Lower leg skin (tissue), 3 donors: Measurements from ENCODE around the gene CDH13.

Experiments
- POLR2A ChIP-seq, 2 donors: fragments of 450-650 bp; IDR thresholded peaks; one replicate each; pipeline ENCODE4 v1.6.1; 2016 to 2017; ENCODE audit warnings: antibody characterized with exemption in 2 of 2, mild to moderate bottlenecking in 1 of 2, moderate library complexity in 1 of 2
- TF ChIP-seq, protein P1 (sequence below), 3 donors: fragments of 450-650 bp; IDR thresholded peaks; one replicate each; pipeline ENCODE4 v1.5.1; 2016; ENCODE audit warnings: antibody characterized with exemption in 3 of 3, mild to moderate bottlenecking in 3 of 3, moderate library complexity in 2 of 3

GRCh38 chr16:82865412-82865811 lies 238.6 kb downstream of the CDH13 start:
- TF ChIP-seq POLR2A (IDR thresholded peaks at IDR 0.05) = no peak
- TF ChIP-seq, protein P1, sequence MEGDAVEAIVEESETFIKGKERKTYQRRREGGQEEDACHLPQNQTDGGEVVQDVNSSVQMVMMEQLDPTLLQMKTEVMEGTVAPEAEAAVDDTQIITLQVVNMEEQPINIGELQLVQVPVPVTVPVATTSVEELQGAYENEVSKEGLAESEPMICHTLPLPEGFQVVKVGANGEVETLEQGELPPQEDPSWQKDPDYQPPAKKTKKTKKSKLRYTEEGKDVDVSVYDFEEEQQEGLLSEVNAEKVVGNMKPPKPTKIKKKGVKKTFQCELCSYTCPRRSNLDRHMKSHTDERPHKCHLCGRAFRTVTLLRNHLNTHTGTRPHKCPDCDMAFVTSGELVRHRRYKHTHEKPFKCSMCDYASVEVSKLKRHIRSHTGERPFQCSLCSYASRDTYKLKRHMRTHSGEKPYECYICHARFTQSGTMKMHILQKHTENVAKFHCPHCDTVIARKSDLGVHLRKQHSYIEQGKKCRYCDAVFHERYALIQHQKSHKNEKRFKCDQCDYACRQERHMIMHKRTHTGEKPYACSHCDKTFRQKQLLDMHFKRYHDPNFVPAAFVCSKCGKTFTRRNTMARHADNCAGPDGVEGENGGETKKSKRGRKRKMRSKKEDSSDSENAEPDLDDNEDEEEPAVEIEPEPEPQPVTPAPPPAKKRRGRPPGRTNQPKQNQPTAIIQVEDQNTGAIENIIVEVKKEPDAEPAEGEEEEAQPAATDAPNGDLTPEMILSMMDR (IDR thresholded peaks at IDR 0.05) = no peak
